Esophagus squamous epithelium (tissue), 5 donors: ENCODE results near the gene TRAF3. TPM values are rescaled to one million over a fixed set of nuclear protein-coding genes. Genes with fewer than 3 reads are reported as not detected.

ENCODE experiments used
- DNase-seq: peaks from one replicate; lab custom pipeline; 2025; lab: John Stamatoyannopoulos, UW
- H3K27ac ChIP-seq, 4 donors: fragments of 200-600 bp; sonication (generic); one replicate each; pipeline ENCODE4 v1.5.1; 2016 to 2019; ENCODE audit warnings: mild to moderate bottlenecking in 1 of 4
- H3K27me3 ChIP-seq, 4 donors: fragments of 200-600 bp; sonication (generic); 1 replicate in 3 of 4; 2 replicates in 1 of 4; pipeline versions ENCODE4 v1.5.1 to v1.6.0; 2017 to 2021; ENCODE audit warnings: antibody characterized with exemption in 1 of 4
- H3K36me3 ChIP-seq, 3 donors: fragments of 200-600 bp; sonication (generic); one replicate each; pipeline ENCODE4 v1.5.1; 2016 to 2019
- H3K4me1 ChIP-seq, 3 donors: fragments of 200-600 bp; sonication (generic); one replicate each; pipeline ENCODE4 v1.5.1; 2017 to 2019
- H3K4me3 ChIP-seq, 4 donors: fragments of 200-600 bp; sonication (generic); 1 replicate in 3 of 4; 2 replicates in 1 of 4; pipeline ENCODE4 v1.5.1; 2016 to 2019; ENCODE audit warnings: mild to moderate bottlenecking in 2 of 4, moderate library complexity in 1 of 4
- H3K9me3 ChIP-seq, 3 donors: fragments of 200-600 bp; sonication (generic); one replicate each; pipeline ENCODE4 v1.5.1; 2016 to 2019
- CTCF ChIP-seq, 6 experiments: fragments of 450-650 bp in 4 of 6; fragments of 200-600 bp in 2 of 6; sonication (generic) in 2 of 6; IDR thresholded peaks; one replicate each; pipeline ENCODE4 v1.5.1; 2016 to 2019; ENCODE audit warnings: antibody characterized with exemption in 6 of 6, mild to moderate bottlenecking in 4 of 6, moderate library complexity in 4 of 6
- POLR2A ChIP-seq, 4 donors: fragments of 450-650 bp; IDR thresholded peaks; one replicate each; pipeline ENCODE4 v1.6.1; 2017; ENCODE audit warnings: antibody characterized with exemption in 4 of 4, mild to moderate bottlenecking in 4 of 4, moderate library complexity in 3 of 4
- WGBS, 2 donors: methylation state at CpG; one replicate each; pipeline ENCODE4 v1.1.5; 2018; 5-methylcytosine and 5-hydroxymethylcytosine counted together
- intact Hi-C: fragments of 100-400 bp; cut with DNase I; formaldehyde crosslinking; loops from one replicate; pipeline ENCODE4 v1.15.0; 2022
- total RNA-seq, 4 donors: library from RNA; depleted of rRNA; stranded (reverse); fragments of >200 nt; gene quantifications; one replicate each; pipeline ENCODE4 v1.1.0, GENCODE V29; 2016
- donor health status: DM: yes; HTN: yes; CAD: no.

TRAF3 gene
- total RNA-seq, 4 donors from 2014 or later = 11.2 to 19.3 (median 13.2) TPM

GRCh38 chr14:102739190-102739469 is 38.1 kb upstream of the TRAF3 start:
- no CpG with 5 or more reads among the region's 3 CpGs for WGBS, 2 donors
- TF ChIP-seq POLR2A (IDR thresholded peaks at IDR 0.05) (no peak), CTCF (IDR thresholded peaks at IDR 0.05) (no peak)
- no peak overlapping the region for H3K4me3 ChIP-seq

GRCh38 chr14:102746634-102747438 is 30.4 kb upstream of the TRAF3 start:
- no peak for DNase-seq
- intact Hi-C loops = no loop called here

More at GRCh38 chr14:102739190-102739469, 38.1 kb upstream of the TRAF3 start:
- Histone ChIP-seq H3K4me1 (no peaks in the 10 kb centered on the region), H3K9me3 (peaks cover 0 to 26% (median 18%) of the 10 kb centered on the region in 3 donors), H3K27me3 (no peaks in the 10 kb centered on the region), H3K36me3 (peaks cover 0 to 53% (median 0%) of the 10 kb centered on the region in 3 donors), H3K27ac (no peak overlapping the region)
- intact Hi-C loops = no loop called here
- DNase-seq = no peak

GRCh38 chr14:102748806-102749205 is 28.4 kb upstream of the TRAF3 start:
- TF ChIP-seq POLR2A (IDR thresholded peaks at IDR 0.05) (no peak), CTCF (IDR thresholded peaks at IDR 0.05) (no peak)
- Histone ChIP-seq H3K9me3 (no peaks in the 10 kb centered on the region), H3K4me1 (no peaks in the 10 kb centered on the region), H3K27ac (no peak overlapping the region), H3K4me3 (no peak overlapping the region), H3K27me3 (no peaks in the 10 kb centered on the region), H3K36me3 (peaks cover 0 to 41% (median 7%) of the 10 kb centered on the region in 3 donors)
- WGBS, 2 donors = 90% methylated on average over 4 to 5 of the region's 8 CpGs
- intact Hi-C loops = no loop called here
- DNase-seq = no peak

More at GRCh38 chr14:102746634-102747438, 30.4 kb upstream of the TRAF3 start:
- 96 to 98% methylated on average over 8 to 16 of the region's 28 CpGs for WGBS, 2 donors
- no peaks in the 10 kb centered on the region for H3K4me1 ChIP-seq
- H3K27me3 ChIP-seq = no peaks in the 10 kb centered on the region
- peaks cover 0 to 48% (median 7%) of the 10 kb centered on the region in 3 donors for H3K36me3 ChIP-seq
- H3K27ac ChIP-seq = no peak overlapping the region
- TF ChIP-seq POLR2A (IDR thresholded peaks at IDR 0.05) = no peak
- TF ChIP-seq CTCF (IDR thresholded peaks at IDR 0.05) = no peak
- peaks cover 0 to 9% (median 6%) of the 10 kb centered on the region in 3 donors for H3K9me3 ChIP-seq
- no peak overlapping the region for H3K4me3 ChIP-seq

GRCh38 chr14:102749393-102750305 is 27.6 kb upstream of the TRAF3 start:
- TF ChIP-seq POLR2A (IDR thresholded peaks at IDR 0.05) = no peak
- no peak for TF ChIP-seq CTCF (IDR thresholded peaks at IDR 0.05)
- WGBS, 2 donors = 80 to 82% methylated on average over 3 to 5 of the region's 33 CpGs
- Histone ChIP-seq H3K27me3 (no peaks in the 10 kb centered on the region), H3K9me3 (no peaks in the 10 kb centered on the region), H3K4me3 (no peak overlapping the region), H3K4me1 (no peaks in the 10 kb centered on the region), H3K27ac (no peak overlapping the region), H3K36me3 (peaks cover 0 to 34% (median 7%) of the 10 kb centered on the region in 3 donors)
- intact Hi-C loops = no loop called here
- no peak for DNase-seq

GRCh38 chr14:102750376-102750775 is 26.9 kb upstream of the TRAF3 start:
- Histone ChIP-seq H3K27ac (no peak overlapping the region), H3K9me3 (no peaks in the 10 kb centered on the region), H3K4me1 (no peaks in the 10 kb centered on the region), H3K36me3 (peaks cover 0 to 27% (median 7%) of the 10 kb centered on the region in 3 donors), H3K4me3 (no peak overlapping the region), H3K27me3 (no peaks in the 10 kb centered on the region)
- 95 to 98% methylated on average over 10 of the region's 14 CpGs for WGBS, 2 donors
- no peak for DNase-seq
- TF ChIP-seq CTCF (IDR thresholded peaks at IDR 0.05) = no peak
- TF ChIP-seq POLR2A (IDR thresholded peaks at IDR 0.05) = no peak
- intact Hi-C loops = no loop called here
